GM21529 (cell line): Measurements from ENCODE around the gene MKI67.

Source experiments
- ATAC-seq: cut with Tn5 transposase; IDR thresholded peaks from one replicate; pipeline ENCODE4 v1.9.1; 2021; ENCODE audit not compliant: unreplicated experiment

MKI67 gene

DNA sequence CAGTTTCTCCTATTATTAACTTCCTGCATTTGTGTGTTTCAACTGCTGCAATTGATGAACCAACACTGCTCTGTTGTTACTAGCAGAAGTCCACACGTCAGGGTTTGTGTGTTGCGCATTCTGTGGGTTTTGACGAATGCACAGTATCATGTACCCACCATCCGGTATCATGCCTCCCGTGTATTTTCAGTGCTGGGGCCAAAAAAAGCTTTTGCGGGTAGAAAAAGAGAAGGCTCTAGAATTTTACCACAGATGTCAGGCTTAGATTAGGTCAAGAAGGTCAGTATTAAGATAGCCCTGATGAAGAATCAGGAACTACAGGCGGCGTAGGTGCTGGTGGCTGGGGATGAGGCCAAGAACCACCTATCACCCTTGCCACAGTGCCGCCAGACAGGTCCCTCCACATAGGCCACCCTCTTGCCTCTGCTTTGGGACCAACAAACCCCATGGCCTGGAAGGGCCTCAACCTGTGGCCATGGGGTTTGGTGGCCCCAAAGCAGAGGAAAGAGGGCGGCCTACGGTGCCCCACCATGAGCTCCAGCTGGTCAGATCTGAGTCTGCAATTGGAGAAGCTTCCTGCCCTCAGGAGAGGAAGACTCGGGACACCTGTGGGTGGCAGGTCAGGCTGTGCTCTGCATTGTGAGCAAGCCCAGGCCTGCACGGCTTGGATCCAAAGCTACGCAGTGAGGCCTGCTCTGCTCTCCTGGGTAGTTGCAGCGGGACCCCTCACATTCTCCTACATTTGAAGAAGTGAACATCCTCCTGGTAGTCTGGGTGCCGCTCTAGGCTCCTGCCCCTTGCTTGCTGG, 71.9 kb downstream of the MKI67 start:
- no peak for ATAC-seq

DNA sequence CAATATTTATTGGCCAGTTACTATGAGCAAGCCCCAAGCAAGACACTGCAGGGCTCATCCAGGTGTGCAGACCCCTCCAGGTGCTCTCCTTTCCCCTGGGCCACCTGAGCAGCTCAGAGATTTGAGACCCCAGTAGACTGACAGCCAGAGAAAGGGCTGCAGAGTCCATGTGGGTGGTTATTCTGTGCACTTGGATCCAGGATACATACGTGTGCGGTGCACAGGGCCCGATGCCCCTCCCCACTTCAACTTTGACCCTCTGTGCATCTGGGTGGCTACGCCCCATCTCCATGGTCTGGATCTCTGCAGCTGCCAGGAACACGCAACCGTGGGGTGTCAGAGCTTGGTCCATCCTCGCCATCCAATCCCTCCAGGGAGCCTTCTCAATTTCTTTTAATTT, 72.9 kb downstream of the MKI67 start:
- ATAC-seq: no peak

DNA sequence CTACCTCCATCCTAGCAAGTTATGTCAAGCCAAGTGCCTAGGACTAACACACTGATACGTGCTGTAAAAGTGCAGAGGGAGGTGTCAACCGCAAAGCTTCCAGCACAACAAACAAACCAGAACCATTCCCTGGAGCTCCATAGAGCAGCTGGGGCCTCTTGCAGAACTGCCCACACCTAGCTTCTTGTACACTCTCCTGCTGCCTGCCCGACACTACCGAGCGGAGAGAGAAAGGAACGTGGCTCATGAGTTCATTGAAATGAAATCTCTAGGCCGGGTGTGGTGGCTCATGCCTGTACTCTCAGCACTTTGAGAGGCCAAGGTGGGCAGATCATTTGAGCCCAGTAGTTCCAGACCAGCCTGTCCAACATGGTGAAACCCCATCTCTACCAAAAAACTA, 73.5 kb downstream of the MKI67 start:
- ATAC-seq: no peak

DNA sequence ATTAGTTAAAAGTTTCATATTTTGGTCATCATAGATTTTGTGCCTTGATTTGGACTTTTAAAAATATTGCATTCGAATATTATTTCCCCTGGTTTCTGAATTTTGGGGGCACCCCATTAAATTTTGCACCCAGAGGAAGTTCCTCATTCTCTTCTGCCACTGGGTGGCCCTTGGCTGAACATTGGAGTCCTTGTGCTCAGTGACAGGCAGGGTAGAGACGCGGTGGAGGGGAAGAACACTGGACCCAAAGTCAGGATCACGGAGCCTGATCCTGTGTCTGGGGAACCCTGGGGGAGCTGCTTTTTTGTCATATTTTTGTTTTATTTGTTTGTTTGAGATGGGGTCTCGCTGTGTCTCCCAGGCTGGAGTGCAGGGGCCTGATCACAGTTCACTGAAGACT, 74.7 kb downstream of the MKI67 start:
- no peak for ATAC-seq

DNA sequence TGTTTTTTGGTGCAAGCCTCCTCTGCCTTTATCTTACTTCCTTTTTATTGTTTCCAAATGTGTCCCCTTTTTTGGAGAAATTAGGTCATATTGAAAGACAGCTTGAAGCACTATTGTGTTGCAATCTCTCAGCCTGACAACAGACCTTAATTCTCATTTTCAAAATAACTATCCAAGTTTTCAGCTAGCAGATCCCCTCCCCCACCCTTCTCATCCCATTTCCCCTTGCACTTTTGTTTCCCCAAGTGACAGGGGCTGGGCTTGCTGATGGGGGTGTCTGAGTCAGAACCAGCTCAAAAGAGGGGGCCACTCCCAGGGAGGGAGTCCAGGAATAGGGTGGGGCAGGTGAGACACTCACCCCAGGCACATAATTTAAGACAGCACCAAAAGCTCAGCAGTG, 75.3 kb downstream of the MKI67 start:
- no peak for ATAC-seq

DNA sequence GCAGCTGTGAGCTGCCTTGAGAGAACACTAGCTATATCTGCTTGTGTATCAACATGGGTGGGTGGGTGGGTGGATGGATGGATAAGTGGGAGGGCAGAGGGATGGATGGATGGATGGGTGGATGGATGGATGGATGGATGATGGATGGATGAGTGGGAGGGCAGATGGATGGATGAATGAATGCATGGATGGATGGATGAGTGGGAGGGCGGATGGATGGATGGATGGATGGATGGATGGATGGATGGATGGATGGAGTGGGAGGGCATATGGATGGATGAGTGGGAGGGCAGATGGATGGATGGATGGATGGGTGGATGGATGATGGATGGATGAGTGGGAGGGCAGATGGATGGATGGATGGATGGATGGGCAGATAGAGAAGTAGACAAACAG, 76.1 kb downstream of the MKI67 start:
- no peak for ATAC-seq

DNA sequence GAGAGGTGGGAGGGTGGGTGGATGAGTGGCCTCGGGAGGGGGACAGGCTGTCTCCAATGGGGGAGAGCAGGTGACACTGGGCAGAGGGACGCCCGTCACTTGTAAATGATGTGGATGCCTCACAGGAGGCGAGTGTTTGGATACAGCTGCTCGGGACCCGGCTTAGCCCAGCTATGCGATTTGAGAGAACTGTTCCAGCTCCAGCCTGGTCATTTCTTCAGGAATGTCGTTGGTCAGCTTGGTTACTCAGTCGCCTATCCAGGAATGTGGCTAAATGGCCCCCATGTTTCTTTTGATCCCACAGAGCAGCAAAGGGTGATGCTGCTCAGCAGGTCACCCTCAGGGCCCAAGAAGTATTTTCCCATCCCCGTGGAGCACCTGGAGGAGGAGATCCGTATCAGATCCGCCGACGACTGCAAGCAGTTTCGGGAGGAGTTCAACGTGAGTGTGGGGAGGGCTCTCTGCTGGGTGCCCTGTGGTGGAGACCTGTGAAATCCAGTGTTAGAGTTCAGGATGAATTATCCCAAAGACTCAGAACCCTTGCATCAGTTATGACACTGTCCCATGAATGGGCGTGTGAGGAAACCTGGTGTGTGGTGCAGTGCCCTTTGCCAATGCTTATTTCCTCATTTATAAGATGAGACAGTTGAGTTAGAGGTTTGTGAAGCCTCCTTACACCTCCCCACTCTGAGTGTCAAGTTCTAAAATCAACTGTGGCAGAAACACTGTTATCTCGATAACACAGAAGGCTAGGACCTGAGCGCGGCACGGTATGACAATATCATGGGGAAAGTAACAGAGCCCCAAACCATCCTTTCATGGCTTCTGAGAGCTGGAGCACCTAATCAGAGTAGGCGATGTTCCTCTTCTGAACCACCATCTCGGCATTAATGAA, 76.8 kb downstream of the MKI67 start:
- ATAC-seq: no peak

DNA sequence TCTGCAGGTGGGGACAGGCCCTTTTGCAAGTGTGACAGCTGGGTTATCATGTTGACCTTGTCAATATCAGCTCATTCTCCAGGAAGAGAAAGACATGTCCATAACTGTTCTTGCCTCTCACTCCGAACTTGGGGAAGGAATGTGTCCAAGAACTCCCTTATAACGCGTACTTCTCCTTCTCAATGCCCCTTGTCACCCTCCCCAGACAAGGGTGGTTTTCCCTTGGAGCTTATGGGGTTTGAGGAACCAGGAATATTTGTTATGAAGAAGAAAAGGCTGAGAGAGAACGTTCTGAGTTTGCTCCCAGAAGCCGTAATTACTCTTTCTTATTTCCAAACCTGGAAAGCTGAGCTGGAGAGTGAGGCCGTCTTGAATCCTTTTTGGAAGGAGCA, 77.4 kb downstream of the MKI67 start:
- no peak for ATAC-seq

DNA sequence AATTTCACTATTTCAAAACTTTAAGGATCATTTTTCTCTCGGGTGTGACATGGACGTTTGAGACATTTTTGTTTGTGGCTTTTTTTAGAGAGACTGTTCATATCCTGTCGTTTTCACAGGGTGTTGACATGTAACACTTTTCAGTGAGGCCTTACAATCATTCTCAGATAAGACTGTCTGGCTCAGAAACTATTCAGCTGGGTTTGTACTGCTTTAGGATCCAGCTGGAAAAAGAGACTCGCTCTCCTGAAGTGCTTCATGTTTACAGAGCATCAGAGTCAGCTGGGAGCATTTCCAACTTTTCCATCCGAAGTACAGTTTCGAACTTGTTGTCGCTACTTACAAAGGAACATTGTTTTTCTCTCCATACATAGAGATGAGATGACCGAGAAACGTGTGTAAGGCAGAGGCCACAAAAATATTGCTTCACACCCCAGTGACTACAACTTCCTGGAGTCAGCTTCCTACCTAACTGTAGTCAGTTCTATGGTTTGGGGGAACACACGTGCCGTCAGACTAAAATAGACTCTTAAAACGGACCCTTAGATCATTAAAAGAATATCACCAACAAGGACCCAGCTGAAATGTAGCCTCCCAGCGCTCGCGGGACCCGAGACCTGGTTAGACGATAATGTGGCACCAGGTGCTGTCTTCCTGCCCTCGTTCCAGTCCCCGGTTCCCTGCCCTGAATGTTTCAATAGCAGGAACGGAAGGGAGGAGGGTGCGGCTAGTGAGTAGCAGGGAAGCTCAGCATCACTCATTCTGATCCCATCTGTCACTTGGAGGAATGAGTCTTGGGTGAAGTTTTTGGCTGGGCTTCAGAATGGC, 78.0 kb downstream of the MKI67 start:
- peak; percentile 40 for ATAC-seq

DNA sequence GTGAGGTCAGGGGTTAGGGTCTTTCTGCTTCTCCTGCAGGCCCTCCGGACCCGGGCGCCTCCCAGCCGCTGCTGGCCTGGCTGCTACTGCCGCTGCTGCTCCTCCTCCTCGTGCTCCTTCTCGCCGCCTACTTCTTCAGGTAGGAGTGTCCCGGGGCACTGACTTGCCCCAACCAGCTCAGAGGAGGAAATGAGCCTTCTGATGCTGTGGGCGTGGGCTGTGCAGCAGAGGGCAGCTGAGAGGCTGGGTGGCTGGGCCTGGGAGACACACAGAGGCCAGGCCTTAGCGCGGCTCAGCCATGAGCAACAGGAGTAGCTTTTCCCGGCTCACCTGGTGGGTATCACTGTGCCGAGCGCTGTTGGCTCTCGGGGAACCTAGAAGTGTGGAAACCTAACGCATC, 78.9 kb downstream of the MKI67 start:
- ATAC-seq: peak; percentile 98

DNA sequence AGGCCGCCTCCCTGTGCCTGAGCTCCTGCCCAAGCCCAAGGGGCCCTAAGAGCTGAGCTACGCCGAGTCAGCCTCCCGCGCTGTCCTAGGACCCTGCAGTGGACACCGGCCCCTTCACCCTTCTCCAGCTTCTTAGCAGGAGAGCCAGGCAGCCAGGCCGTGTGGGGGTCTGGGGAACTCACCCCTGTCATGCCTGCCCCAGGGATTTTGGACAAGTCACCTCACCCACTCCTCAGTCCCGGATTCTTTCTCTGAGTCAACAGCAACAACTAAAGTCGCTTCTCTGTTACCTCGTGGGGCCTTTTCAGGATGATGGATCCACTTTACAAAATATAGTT, 79.3 kb downstream of the MKI67 start:
- peak; percentile 1 for ATAC-seq
